BJ (cell line): Measurements from ENCODE around the gene NEUROD2. TPM values are rescaled to one million over a fixed set of nuclear protein-coding genes. Genes with fewer than 3 reads are reported as not detected.

ENCODE experiments used
- CTCF ChIA-PET: fragments of 350-600 bp; formaldehyde crosslinking; extraction: SDS; loops from one replicate; lab custom pipeline; 2021; ENCODE audit warnings: antibody characterized with exemption, inconsistent platforms; lab: Yijun Ruan, JAX
- POLR2A ChIA-PET: fragments of 300-600 bp; sonication (Branson Sonifier 250); formaldehyde crosslinking; extraction: SDS; loops from one replicate; lab custom pipeline; 2021; ENCODE audit warnings: antibody characterized with exemption; lab: Charles Lee
- DNase-seq: peaks from one replicate; pipeline ENCODE4 v3.0.0-alpha.2; 2011; ENCODE audit warnings: low read depth
- H3K27me3 ChIP-seq: 2 replicates; pipeline ENCODE4 v1.6.0; 2011; ENCODE audit warnings: low read length; ENCODE audit not compliant: control insufficient read depth, insufficient read depth
- H3K36me3 ChIP-seq: 2 replicates; pipeline ENCODE4 v1.5.1; 2011; ENCODE audit warnings: low read length; ENCODE audit not compliant: control insufficient read depth, insufficient read depth
- H3K4me3 ChIP-seq: 2 replicates; pipeline ENCODE4 v1.5.1; 2011; ENCODE audit warnings: low read depth, mild to moderate bottlenecking, control low read depth, low read length
- CTCF ChIP-seq: IDR thresholded peaks from 2 replicates; pipeline ENCODE4 v1.5.1; 2011; ENCODE audit warnings: low read depth, mild to moderate bottlenecking, control low read depth, inconsistent platforms, low read length, moderate library complexity; ENCODE audit not compliant: insufficient read depth
- polyA plus RNA-seq: library from polyadenylated mRNA; depleted of rRNA; stranded (reverse); fragments of >200 nt; gene quantifications from 2 replicates; pipeline ENCODE4 v1.2.3, GENCODE V29; 2011

The NEUROD2 gene
- polyA plus RNA-seq, 1 experiment: not detected

- POLR2A ChIA-PET: no interaction called here
- no peaks in the 10 kb centered on the region for H3K36me3 ChIP-seq
- TF ChIP-seq CTCF: no peak
- no peak for DNase-seq
- peaks cover 17% of the 10 kb centered on the region for H3K27me3 ChIP-seq
- no peak overlapping the region for H3K4me3 ChIP-seq
- CTCF ChIA-PET: interaction anchor here (0.9 to 8.7 kb wide), 6 partner anchors 9 to 136 kb away, joined by 3 to 193 read pairs (median 132); partner anchors contain the start of genes PNMT, STARD3 and TCAP
Observed at GRCh38 chr17:39619786-39620101, 12.0 kb upstream of the NEUROD2 start.

- CTCF ChIA-PET: interaction anchor here (0.9 to 8.7 kb wide), 8 partner anchors 9 to 136 kb away, joined by 3 to 193 read pairs (median 56); partner anchors contain the start of genes PNMT, STARD3 and TCAP
- TF ChIP-seq CTCF: no peak
- no peaks in the 10 kb centered on the region for H3K36me3 ChIP-seq
- no peak for DNase-seq
- no peak overlapping the region for H3K4me3 ChIP-seq
- POLR2A ChIA-PET: no interaction called here
- peaks cover 17% of the 10 kb centered on the region for H3K27me3 ChIP-seq
Observed at GRCh38 chr17:39618956-39619785, 11.5 kb upstream of the NEUROD2 start.

- H3K4me3 ChIP-seq: peak overlapping the region; percentile 49
- ChIA-PET CTCF (interaction anchor here (1.0 to 8.7 kb wide), 6 partner anchors 8 to 77 kb away, joined by 3 to 193 read pairs (median 132); partner anchors contain the start of genes PNMT, STARD3 and TCAP), POLR2A (no interaction called here)
- no peak for DNase-seq
- no peaks in the 10 kb centered on the region for H3K36me3 ChIP-seq
- TF ChIP-seq CTCF: no peak
- H3K27me3 ChIP-seq: peaks cover 18% of the 10 kb centered on the region
Observed at GRCh38 chr17:39618246-39618913, 10.7 kb upstream of the NEUROD2 start.

GRCh38 chr17:39617446-39618245 lies 9.9 kb upstream of the NEUROD2 start:
- Histone ChIP-seq H3K27me3 (peaks cover 18% of the 10 kb centered on the region), H3K4me3 (peak overlapping the region; percentile 49), H3K36me3 (no peaks in the 10 kb centered on the region)
- ChIA-PET CTCF (interaction anchor here (1.0 to 8.7 kb wide), 3 partner anchors 16 to 68 kb away, joined by 3 to 193 read pairs (median 3); no protein-coding TSS in a partner anchor), POLR2A (no interaction called here)
- DNase-seq: no peak
- no peak for TF ChIP-seq CTCF
